HepG2 (cell line): ENCODE results near the gene ATP6V1F. TPM values are rescaled to one million over a fixed set of nuclear protein-coding genes. Genes with fewer than 3 reads are reported as not detected.

Experiments
- ATAC-seq: fragments of 200-7000 bp; cut with Tn5 transposase; 3 replicates; pipeline ENCODE4 v1.9.1; 2020; ENCODE audit warnings: mild to moderate bottlenecking, moderate library complexity
- BruUV-seq: library from RNA; stranded (reverse); fragments of 400-500 nt; replicated peaks from 2 replicates; lab custom pipeline; 2021; lab: Mats Ljungman, UMichigan
- CTCF ChIA-PET: fragments of 300-600 bp; formaldehyde crosslinking; extraction: SDS; loops from one replicate; lab custom pipeline; 2021; ENCODE audit warnings: low total read pairs, inconsistent platforms, low intra/inter-chr PET ratio; lab: Yijun Ruan, JAX
- POLR2A ChIA-PET: fragments of 350-600 bp; sonication (Branson Sonifier 250); formaldehyde crosslinking; loops from one replicate; lab custom pipeline; 2020; ENCODE audit warnings: antibody characterized with exemption, inconsistent platforms; lab: Yijun Ruan, JAX
- DNase-seq: peaks from one replicate; pipeline ENCODE4 v3.0.0-alpha.2; 2015; ENCODE audit warnings: low spot score
- FAIRE-seq: peaks from 3 replicates; lab custom pipeline; 2011; peaks lifted over from hg19 to GRCh38; lab: Jason Lieb, UNC
- H2AFZ ChIP-seq: one replicate; pipeline ENCODE4 v1.6.1; 2011; ENCODE audit warnings: low read length, inconsistent platforms
- H3K27ac ChIP-seq: fragments of 300-600 bp; 3 replicates; pipeline ENCODE4 v1.8.0; 2011; ENCODE audit warnings: mixed run types, mild to moderate bottlenecking, mixed read lengths, low read length, inconsistent platforms; ENCODE audit not compliant: insufficient read depth; ENCODE audit errors: extremely low read length
- H3K27me3 ChIP-seq, 2 experiments: fragments of 200-600 bp in 1 of 2; 2 replicates in 1 of 2; 3 replicates in 1 of 2; pipeline versions ENCODE4 v1.6.0 to v1.8.0; 2011; ENCODE audit warnings: low read length in 2 of 2, mild to moderate bottlenecking in 2 of 2, moderate library complexity in 2 of 2, inconsistent platforms in 1 of 2; ENCODE audit not compliant: insufficient read depth in 2 of 2, control insufficient read depth in 1 of 2
- H3K36me3 ChIP-seq, 2 experiments: fragments of 200-600 bp in 1 of 2; replicated peaks in 1 of 2; 2 replicates in 1 of 2; 3 replicates in 1 of 2; pipeline versions ENCODE4 v1.5.1 to v1.8.0; 2011; ENCODE audit warnings: low read length in 2 of 2, inconsistent platforms in 1 of 2; ENCODE audit not compliant: insufficient read depth in 2 of 2, control insufficient read depth in 1 of 2
- H3K4me1 ChIP-seq: 2 replicates; pipeline ENCODE4 v1.5.1; 2012; ENCODE audit warnings: low read length, inconsistent platforms; ENCODE audit not compliant: insufficient read depth
- H3K4me2 ChIP-seq: 2 replicates; pipeline ENCODE4 v1.6.0; 2011; ENCODE audit warnings: low read depth, low read length, inconsistent platforms
- H3K4me3 ChIP-seq, 3 experiments: fragments of 200-600 bp in 1 of 3; sonication (generic), shearing (Covaris generic) in 1 of 3; replicated peaks in 1 of 3; 2 replicates each; pipeline ENCODE4 v1.5.1; 2011 to 2016; ENCODE audit warnings: low read length in 3 of 3, inconsistent platforms in 2 of 3, low read depth in 2 of 3, mild to moderate bottlenecking in 2 of 3, control low read depth in 1 of 3, mixed read lengths in 1 of 3; ENCODE audit not compliant: insufficient read depth in 1 of 3
- H3K79me2 ChIP-seq: one replicate; pipeline ENCODE4 v1.6.1; 2011; ENCODE audit warnings: low read length, inconsistent platforms; ENCODE audit not compliant: insufficient read depth
- H3K9ac ChIP-seq: 2 replicates; pipeline ENCODE4 v1.6.0; 2011; ENCODE audit warnings: mild to moderate bottlenecking, low read depth, low read length, inconsistent platforms; ENCODE audit not compliant: insufficient read depth
- H3K9me3 ChIP-seq: 2 replicates; pipeline ENCODE4 v1.5.1; 2012; ENCODE audit warnings: mild to moderate bottlenecking, low read length
- H4K20me1 ChIP-seq: 2 replicates; pipeline ENCODE4 v1.6.0; 2011; ENCODE audit warnings: inconsistent platforms, mild to moderate bottlenecking, low read length, moderate library complexity; ENCODE audit not compliant: insufficient read depth
- ESRRA ChIP-seq: sonication (generic); formaldehyde crosslinking; IDR thresholded peaks from 2 replicates; pipeline ENCODE4 v1.5.1; 2020; ENCODE audit warnings: mild to moderate bottlenecking, low read depth, missing genetic modification reagents
- PCBP1 ChIP-seq: fragments of 200-400 bp; formaldehyde crosslinking; IDR thresholded peaks from 2 replicates; pipeline ENCODE4 v1.6.1; 2017; ENCODE audit warnings: mild to moderate bottlenecking, low read depth, low read length, borderline replicate concordance
- U2AF1 ChIP-seq: fragments of 200-400 bp; formaldehyde crosslinking; optimal IDR thresholded peaks from 2 replicates; pipeline ENCODE3; 2017; ENCODE audit warnings: mild to moderate bottlenecking, low read depth, low read length
- WGBS: methylation state at CpG from one replicate; pipeline ENCODE4 v1.1.6; 2017; ENCODE audit warnings: low lambda C conversion rate; 5-methylcytosine and 5-hydroxymethylcytosine counted together
- in situ Hi-C: cut with HindIII; loops from 2 replicates; pipeline ENCODE4 v1.10.0; 2017; ENCODE audit warnings: low pct_unique_long_range_greater_than_20kb; ENCODE audit not compliant: extremely low pct_ligation_motif_present
- intact Hi-C: fragments of 100-400 bp; cut with micrococcal nuclease; formaldehyde crosslinking; loops from one replicate; pipeline ENCODE4 v1.10.0; 2022; ENCODE audit not compliant: unreplicated experiment
- polyA plus RNA-seq, 8 experiments: library from polyadenylated mRNA; depleted of rRNA in 3 of 8; stranded (reverse) in 7 of 8; unstranded in 1 of 8; fragments of >200 nt; fragmentation: Illumina TruSeq in 4 of 8; extraction: Trizol in 4 of 8; gene quantifications; 2 replicates each; pipeline versions ENCODE4 v1.2.1 to v1.2.3, GENCODE V29; 2011 to 2016; ENCODE audit warnings: low read depth in 4 of 8, missing spikeins in 1 of 8, mixed read lengths in 1 of 8; ENCODE audit not compliant: insufficient read depth in 1 of 8
- total RNA-seq, 5 experiments: library from RNA; depleted of rRNA; stranded (reverse); fragments of >200 nt; fragmentation: Illumina TruSeq; extraction: Trizol; gene quantifications; 2 replicates each; pipeline ENCODE4 v1.2.3, GENCODE V29; 2016; ENCODE audit warnings: low read depth in 1 of 5
- TF ChIP-seq, protein P1 (sequence below): sonication (generic); formaldehyde crosslinking; IDR thresholded peaks from 2 replicates; pipeline ENCODE4 v1.5.0; 2020; ENCODE audit warnings: mild to moderate bottlenecking, missing genetic modification reagents
- TF ChIP-seq, protein P2 (sequence below): fragments of 450-650 bp; IDR thresholded peaks from 2 replicates; pipeline ENCODE4 v1.6.1; 2016
- TF ChIP-seq, protein P3 (sequence below): sonication (generic); formaldehyde crosslinking; IDR thresholded peaks from 2 replicates; pipeline ENCODE4 v1.4.0; 2020; ENCODE audit warnings: low read depth, mild to moderate bottlenecking, missing genetic modification reagents

The ATP6V1F gene
- total and polyA plus RNA-seq, 2 of the 13 experiments (the other 11 are each of a cell fraction or from before 2014, with no cell fraction given): 87.2 to 132 TPM

DNA sequence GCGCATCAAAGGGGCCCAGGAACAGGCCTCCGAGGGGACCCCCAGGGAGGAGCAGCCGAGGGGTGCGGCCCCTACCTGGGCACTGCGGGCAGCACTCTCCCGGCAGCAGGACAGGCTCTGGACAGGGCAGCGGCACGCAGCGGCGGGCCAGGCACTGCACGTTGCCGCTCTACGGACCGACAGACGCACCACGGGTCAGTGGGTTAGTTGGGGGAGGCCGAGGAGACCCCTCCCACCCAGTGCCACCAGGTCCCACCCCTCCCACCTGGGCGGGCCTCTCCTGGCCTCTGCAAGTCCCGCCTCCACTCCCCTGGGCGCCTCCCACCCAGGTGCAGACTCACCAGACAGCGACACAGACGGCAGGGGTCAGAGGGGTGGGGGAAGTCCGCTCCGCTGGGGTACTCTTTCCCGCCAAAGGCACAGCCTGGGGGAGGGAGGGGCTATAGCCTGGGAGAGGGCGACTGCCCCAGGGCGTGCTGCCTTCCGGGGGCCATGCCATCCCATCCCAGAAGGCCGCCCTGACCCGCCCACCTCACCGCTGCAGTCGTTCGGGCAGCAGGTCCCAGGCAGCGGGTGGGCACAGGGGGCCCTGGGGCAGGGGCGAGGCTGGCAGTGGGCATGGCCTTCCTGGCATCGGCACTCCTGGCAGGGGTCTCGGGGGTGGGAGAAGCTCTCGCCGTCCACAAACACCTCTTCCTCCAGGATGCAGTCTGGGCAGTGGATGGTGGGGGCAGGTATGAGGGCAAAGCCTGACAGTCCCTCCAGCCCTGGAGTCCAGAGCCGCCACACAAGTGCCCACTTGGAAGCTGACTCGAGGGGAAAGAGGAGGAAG lies 28.7 kb downstream of the ATP6V1F start (continued):
- TF ChIP-seq, protein P1, sequence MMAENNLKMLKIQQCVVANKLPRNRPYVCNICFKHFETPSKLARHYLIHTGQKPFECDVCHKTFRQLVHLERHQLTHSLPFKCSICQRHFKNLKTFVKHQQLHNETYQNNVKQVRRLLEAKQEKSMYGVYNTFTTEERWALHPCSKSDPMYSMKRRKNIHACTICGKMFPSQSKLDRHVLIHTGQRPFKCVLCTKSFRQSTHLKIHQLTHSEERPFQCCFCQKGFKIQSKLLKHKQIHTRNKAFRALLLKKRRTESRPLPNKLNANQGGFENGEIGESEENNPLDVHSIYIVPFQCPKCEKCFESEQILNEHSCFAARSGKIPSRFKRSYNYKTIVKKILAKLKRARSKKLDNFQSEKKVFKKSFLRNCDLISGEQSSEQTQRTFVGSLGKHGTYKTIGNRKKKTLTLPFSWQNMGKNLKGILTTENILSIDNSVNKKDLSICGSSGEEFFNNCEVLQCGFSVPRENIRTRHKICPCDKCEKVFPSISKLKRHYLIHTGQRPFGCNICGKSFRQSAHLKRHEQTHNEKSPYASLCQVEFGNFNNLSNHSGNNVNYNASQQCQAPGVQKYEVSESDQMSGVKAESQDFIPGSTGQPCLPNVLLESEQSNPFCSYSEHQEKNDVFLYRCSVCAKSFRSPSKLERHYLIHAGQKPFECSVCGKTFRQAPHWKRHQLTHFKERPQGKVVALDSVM: no peak

DNA sequence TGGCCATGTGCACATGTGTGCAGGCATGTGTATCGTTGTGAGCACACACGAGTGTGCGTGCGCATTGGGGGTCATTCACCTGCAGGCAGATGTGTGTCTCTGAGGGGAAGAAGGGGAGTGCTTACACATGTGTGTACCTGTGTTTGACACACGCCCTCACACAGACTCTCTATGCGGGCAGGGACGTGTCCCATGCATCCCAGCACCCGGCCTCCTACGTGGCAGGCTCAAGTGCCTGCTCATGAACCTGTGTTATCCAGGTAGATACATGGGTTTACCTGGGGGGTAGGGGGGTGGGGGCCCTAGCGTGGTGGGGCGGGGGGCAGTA lies 29.2 kb downstream of the ATP6V1F start:
- no peak overlapping the region for H3K4me2 ChIP-seq
- no TSS peak for BruUV-seq
- H2AFZ ChIP-seq: no peak overlapping the region
- in situ Hi-C loops (loop anchor here (25.0 kb wide), 1 partner anchor 455 kb away; no protein-coding TSS in a partner anchor), intact Hi-C loops (no loop called here)
- FAIRE-seq: no peak
- H3K79me2 ChIP-seq: no peaks in the 10 kb centered on the region
- TF ChIP-seq ESRRA (no peak), U2AF1 (no peak), PCBP1 (no peak)
- TF ChIP-seq, protein P2, sequence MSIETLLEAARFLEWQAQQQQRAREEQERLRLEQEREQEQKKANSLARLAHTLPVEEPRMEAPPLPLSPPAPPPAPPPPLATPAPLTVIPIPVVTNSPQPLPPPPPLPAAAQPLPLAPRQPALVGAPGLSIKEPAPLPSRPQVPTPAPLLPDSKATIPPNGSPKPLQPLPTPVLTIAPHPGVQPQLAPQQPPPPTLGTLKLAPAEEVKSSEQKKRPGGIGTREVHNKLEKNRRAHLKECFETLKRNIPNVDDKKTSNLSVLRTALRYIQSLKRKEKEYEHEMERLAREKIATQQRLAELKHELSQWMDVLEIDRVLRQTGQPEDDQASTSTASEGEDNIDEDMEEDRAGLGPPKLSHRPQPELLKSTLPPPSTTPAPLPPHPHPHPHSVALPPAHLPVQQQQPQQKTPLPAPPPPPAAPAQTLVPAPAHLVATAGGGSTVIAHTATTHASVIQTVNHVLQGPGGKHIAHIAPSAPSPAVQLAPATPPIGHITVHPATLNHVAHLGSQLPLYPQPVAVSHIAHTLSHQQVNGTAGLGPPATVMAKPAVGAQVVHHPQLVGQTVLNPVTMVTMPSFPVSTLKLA: peak; percentile 74
- TF ChIP-seq, protein P3, sequence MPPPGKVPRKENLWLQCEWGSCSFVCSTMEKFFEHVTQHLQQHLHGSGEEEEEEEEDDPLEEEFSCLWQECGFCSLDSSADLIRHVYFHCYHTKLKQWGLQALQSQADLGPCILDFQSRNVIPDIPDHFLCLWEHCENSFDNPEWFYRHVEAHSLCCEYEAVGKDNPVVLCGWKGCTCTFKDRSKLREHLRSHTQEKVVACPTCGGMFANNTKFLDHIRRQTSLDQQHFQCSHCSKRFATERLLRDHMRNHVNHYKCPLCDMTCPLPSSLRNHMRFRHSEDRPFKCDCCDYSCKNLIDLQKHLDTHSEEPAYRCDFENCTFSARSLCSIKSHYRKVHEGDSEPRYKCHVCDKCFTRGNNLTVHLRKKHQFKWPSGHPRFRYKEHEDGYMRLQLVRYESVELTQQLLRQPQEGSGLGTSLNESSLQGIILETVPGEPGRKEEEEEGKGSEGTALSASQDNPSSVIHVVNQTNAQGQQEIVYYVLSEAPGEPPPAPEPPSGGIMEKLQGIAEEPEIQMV (CRISPR knock-in tag): no peak
- peaks cover 1 to 26% of the 10 kb centered on the region in 2 experiments; a peak in 4 of 5 replicates for H3K27me3 ChIP-seq
- no peaks in the 10 kb centered on the region for H3K9me3 ChIP-seq
- no peaks in the 10 kb centered on the region for H4K20me1 ChIP-seq
- no peak overlapping the region for H3K4me3 ChIP-seq
- POLR2A ChIA-PET: no interaction called here
- DNase-seq: no peak
- no peak overlapping the region for H3K27ac ChIP-seq
- CTCF ChIA-PET: no interaction called here
- no peak; the same call in 2 of the 3 replicates for ATAC-seq
- WGBS: 46% methylated on average over 11 of the region's 11 CpGs
- peaks cover 20% of the 10 kb centered on the region for H3K4me1 ChIP-seq
- H3K9ac ChIP-seq: no peak overlapping the region
- H3K36me3 ChIP-seq: no peaks in the 10 kb centered on the region
